Kidney epithelial cell (primary cell): ENCODE data around the gene OLFM2. TPM values are rescaled to one million over a fixed set of nuclear protein-coding genes. Genes with fewer than 3 reads are reported as not detected.

ENCODE experiments used
- DNase-seq: peaks from one replicate; pipeline ENCODE4 v3.0.0-alpha.2; 2010; ENCODE audit warnings: low read depth
- H3K27me3 ChIP-seq: 2 replicates; pipeline ENCODE4 v1.6.0; 2011; ENCODE audit warnings: low read length; ENCODE audit not compliant: control insufficient read depth, insufficient read depth
- H3K36me3 ChIP-seq: 2 replicates; pipeline ENCODE4 v1.5.1; 2011; ENCODE audit warnings: low read length; ENCODE audit not compliant: control insufficient read depth, insufficient read depth
- H3K4me3 ChIP-seq: 2 replicates; pipeline ENCODE4 v1.5.1; 2011; ENCODE audit warnings: low read depth, mild to moderate bottlenecking, control low read depth, low read length
- CTCF ChIP-seq: IDR thresholded peaks from 2 replicates; pipeline ENCODE4 v1.5.1; 2011; ENCODE audit warnings: mild to moderate bottlenecking, moderate library complexity, low read length, control low read depth, inconsistent platforms; ENCODE audit not compliant: insufficient read depth, poor library complexity, severe bottlenecking
- total RNA-seq: library from RNA; depleted of rRNA; stranded (reverse); fragments of >200 nt; gene quantifications from 2 replicates; pipeline ENCODE4 v1.2.3, GENCODE V29; 2015

Gene OLFM2
- total RNA-seq, 1 donor from 2014 or later: 15.8 TPM

- H3K4me3 ChIP-seq: no peak overlapping the region
- H3K27me3 ChIP-seq: no peaks in the 10 kb centered on the region
- H3K36me3 ChIP-seq: no peaks in the 10 kb centered on the region
- no peak for TF ChIP-seq CTCF
- no peak for DNase-seq
Measured at GRCh38 chr19:9885077-9885552, 51.2 kb downstream of the OLFM2 start.

GRCh38 chr19:9883764-9884163 lies 52.6 kb downstream of the OLFM2 start:
- Histone ChIP-seq H3K4me3 (no peak overlapping the region), H3K27me3 (no peaks in the 10 kb centered on the region), H3K36me3 (no peaks in the 10 kb centered on the region)
- DNase-seq: no peak
- TF ChIP-seq CTCF: no peak

GRCh38 chr19:9883231-9883758 lies 53.0 kb downstream of the OLFM2 start:
- DNase-seq: no peak
- TF ChIP-seq CTCF: no peak
- Histone ChIP-seq H3K4me3 (no peak overlapping the region), H3K36me3 (no peaks in the 10 kb centered on the region), H3K27me3 (no peaks in the 10 kb centered on the region)

DNA sequence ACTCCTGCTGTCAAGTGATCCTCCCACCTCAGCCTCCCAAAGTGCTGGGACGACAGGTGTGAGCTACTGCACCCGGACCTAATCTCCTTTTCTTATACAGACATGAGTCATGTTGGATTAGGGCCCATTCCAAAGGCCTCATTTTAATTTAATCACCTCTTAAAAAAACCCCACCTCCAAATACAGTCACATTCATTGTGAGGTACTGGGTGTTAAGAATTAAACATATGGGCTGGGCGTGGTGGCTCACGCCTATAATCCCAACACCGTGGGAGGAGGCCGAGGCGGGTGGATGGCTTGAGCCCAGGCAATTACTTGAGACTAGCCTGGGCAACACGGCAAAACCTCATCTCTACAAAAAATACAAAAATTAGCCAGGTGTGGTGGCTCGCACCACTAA lies 54.6 kb downstream of the OLFM2 start:
- Histone ChIP-seq H3K36me3 (no peaks in the 10 kb centered on the region), H3K4me3 (no peak overlapping the region), H3K27me3 (no peaks in the 10 kb centered on the region)
- TF ChIP-seq CTCF: no peak
- DNase-seq: no peak

DNA sequence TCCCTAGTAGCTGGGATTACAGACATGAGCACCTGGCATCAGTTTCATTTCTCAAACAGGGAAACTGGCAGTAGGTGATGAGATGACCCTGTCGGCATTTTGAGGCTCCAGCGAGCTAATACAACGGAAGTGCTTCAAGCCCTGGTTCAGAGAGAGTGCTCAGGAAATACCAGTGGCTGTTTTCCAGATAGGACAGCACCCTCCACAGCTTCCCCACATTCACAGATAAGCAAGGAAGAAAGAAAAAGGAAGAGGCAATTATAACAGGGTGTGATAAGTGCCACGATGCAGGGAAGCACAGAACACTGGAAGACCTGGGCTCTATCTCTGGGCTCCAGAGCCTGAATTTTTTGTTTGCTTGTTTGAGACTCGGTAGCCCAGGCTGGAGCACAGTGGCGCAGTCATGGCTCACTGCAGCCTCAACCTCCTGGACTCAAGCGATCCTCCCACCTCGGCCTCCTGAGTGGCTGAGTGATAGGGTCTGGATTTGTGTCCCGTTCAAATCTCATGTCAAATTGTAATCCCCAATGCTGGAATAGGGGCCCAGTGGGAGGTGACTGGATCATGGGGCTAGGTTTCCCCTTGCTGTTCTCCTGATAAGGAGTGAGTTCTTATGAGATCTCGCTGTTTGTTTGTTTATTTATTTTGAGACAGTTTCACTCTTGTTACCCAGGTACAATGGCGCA lies 57.7 kb downstream of the OLFM2 start:
- Histone ChIP-seq H3K27me3 (no peaks in the 10 kb centered on the region), H3K4me3 (no peak overlapping the region), H3K36me3 (no peaks in the 10 kb centered on the region)
- DNase-seq: no peak
- TF ChIP-seq CTCF: no peak
